GM19043 (cell line): ENCODE results near the gene SPRN.
A peak's percentile ranks its signal among the peaks of the same experiment; 100 is the strongest.
"Not testable (repeated sequence)": the region's sequence is repeated elsewhere in the genome, so short reads cannot be mapped to it uniquely, and the experiment has no call there.

Experiments used
- ATAC-seq: cut with Tn5 transposase; IDR thresholded peaks from one replicate; pipeline ENCODE4 v1.9.1; 2021; ENCODE audit warnings: low read depth; ENCODE audit not compliant: unreplicated experiment

SPRN gene

GRCh38 chr10:133388973-133389818 is 35.2 kb downstream of the SPRN start:
- ATAC-seq, result peak; percentile 86

- no peak for ATAC-seq
These were observed 36.0 kb downstream of the SPRN start for GRCh38 chr10:133388236-133388972.

GRCh38 chr10:133386951-133387350 is 37.5 kb downstream of the SPRN start:
- not testable (repeated sequence) for ATAC-seq

GRCh38 chr10:133385214-133385613 is 39.2 kb downstream of the SPRN start:
- ATAC-seq, result no peak

- ATAC-seq, result no peak
These were observed 40.4 kb downstream of the SPRN start for GRCh38 chr10:133384071-133384470.

GRCh38 chr10:133383551-133383950 is 40.9 kb downstream of the SPRN start:
- no peak for ATAC-seq

GRCh38 chr10:133381036-133381435 is 43.4 kb downstream of the SPRN start:
- ATAC-seq, result no peak

GRCh38 chr10:133379801-133380666 is 44.4 kb downstream of the SPRN start:
- ATAC-seq, result no peak

- ATAC-seq, result peak; percentile 39
These were observed 45.1 kb downstream of the SPRN start, which contains the start of gene PAOX for GRCh38 chr10:133379152-133379800. Gene PAOX, plus strand, starts transcription at chr10:133379262. Its CDS starts 55 bp downstream, at chr10:133379317.

- ATAC-seq, result peak; percentile 39
These were observed 46.0 kb downstream of the SPRN start for GRCh38 chr10:133378251-133379096.

- ATAC-seq, result no peak
These were observed 46.6 kb downstream of the SPRN start for GRCh38 chr10:133377818-133378250.

- ATAC-seq, result no peak
These were observed 47.2 kb downstream of the SPRN start for GRCh38 chr10:133377025-133377817.

GRCh38 chr10:133376183-133376582 is 48.2 kb downstream of the SPRN start:
- ATAC-seq, result not testable (repeated sequence)

GRCh38 chr10:133375357-133376115 is 48.9 kb downstream of the SPRN start:
- ATAC-seq, result no peak

- ATAC-seq, result peak; percentile 96
These were observed 51.0 kb downstream of the SPRN start, which contains the start of gene ECHS1 for GRCh38 chr10:133373174-133374090. Gene ECHS1, minus strand, starts transcription at chr10:133373354. Its CDS starts 21 bp downstream, at chr10:133373333.

GRCh38 chr10:133372507-133372906 is 51.9 kb downstream of the SPRN start:
- no peak for ATAC-seq
